CD4-positive, alpha-beta T cell treated with Interleukin-6 at 100 ng/mL for 8 hours (primary cell): ENCODE results near the gene DRAXIN.

Experiments used
- DNase-seq: peaks from one replicate; pipeline ENCODE4 v3.0.0-alpha.2; 2020; ENCODE audit warnings: mixed read lengths, low spot score

The DRAXIN gene

GRCh38 chr1:11690397-11691301 lies 861 bp upstream of the DRAXIN start:
- no peak for DNase-seq

- DNase-seq: no peak
These were observed 610 bp downstream of the DRAXIN start for GRCh38 chr1:11691928-11692711.

GRCh38 chr1:11693024-11693590 lies 1.6 kb downstream of the DRAXIN start:
- DNase-seq: peak; percentile 42

- no peak for DNase-seq
These were observed 2.4 kb downstream of the DRAXIN start for GRCh38 chr1:11693917-11694316.

- DNase-seq: no peak
These were observed 4.4 kb downstream of the DRAXIN start for GRCh38 chr1:11695861-11696260.

- DNase-seq: no peak
These were observed 5.8 kb downstream of the DRAXIN start for GRCh38 chr1:11697188-11697892.

- no peak for DNase-seq
These were observed 6.3 kb downstream of the DRAXIN start for GRCh38 chr1:11697893-11698210.

GRCh38 chr1:11700601-11701467 lies 9.3 kb downstream of the DRAXIN start:
- no peak for DNase-seq

GRCh38 chr1:11701551-11701961 lies 10.0 kb downstream of the DRAXIN start:
- DNase-seq: no peak

- no peak for DNase-seq
These were observed 10.7 kb downstream of the DRAXIN start for GRCh38 chr1:11701981-11702803.

GRCh38 chr1:11703357-11704193 lies 12.1 kb downstream of the DRAXIN start:
- no peak for DNase-seq

GRCh38 chr1:11704194-11704529 lies 12.7 kb downstream of the DRAXIN start:
- DNase-seq: no peak

- DNase-seq: no peak
These were observed 13.4 kb downstream of the DRAXIN start for GRCh38 chr1:11704691-11705475.

- no peak for DNase-seq
These were observed 14.1 kb downstream of the DRAXIN start for GRCh38 chr1:11705596-11705995.

- DNase-seq: no peak
These were observed 14.8 kb downstream of the DRAXIN start for GRCh38 chr1:11706292-11706691.

GRCh38 chr1:11707621-11708276 lies 16.2 kb downstream of the DRAXIN start:
- no peak for DNase-seq

GRCh38 chr1:11708554-11709350 lies 17.2 kb downstream of the DRAXIN start:
- no peak for DNase-seq
